WTC11 (cell line): Measurements from ENCODE around the gene MAP7D1. TPM values are rescaled to one million over a fixed set of nuclear protein-coding genes. Genes with fewer than 3 reads are reported as not detected.

Experiments
- ATAC-seq: fragments of 200-7000 bp; cut with Tn5 transposase; 2 replicates; pipeline ENCODE4 v1.10.0; 2021; ENCODE audit warnings: mild to moderate bottlenecking, moderate library complexity
- CTCF ChIA-PET: fragments of 300-600 bp; sonication (Branson Sonifier 250); formaldehyde crosslinking; loops from one replicate; lab custom pipeline; 2021; ENCODE audit warnings: antibody characterized with exemption; lab: Charles Lee
- POLR2A ChIA-PET: fragments of 350-600 bp; sonication (Branson Sonifier 250); formaldehyde crosslinking; loops from one replicate; lab custom pipeline; 2021; ENCODE audit warnings: antibody characterized with exemption; lab: Charles Lee
- DNase-seq: peaks from one replicate; pipeline ENCODE4 v3.0.0; 2021; ENCODE audit warnings: low spot score
- H3K27ac Mint-ChIP-seq: 2 replicates; pipeline ENCODE4 v1.8.0; 2021; ENCODE audit warnings: mixed read lengths
- H3K27me3 Mint-ChIP-seq: 2 replicates; pipeline ENCODE4 v1.8.0; 2021; ENCODE audit warnings: low read depth, mild to moderate bottlenecking, moderate library complexity, mixed read lengths
- H3K36me3 Mint-ChIP-seq: 2 replicates; pipeline ENCODE4 v1.8.0; 2021; ENCODE audit warnings: mixed read lengths
- H3K4me1 Mint-ChIP-seq: 2 replicates; pipeline ENCODE4 v1.8.0; 2022; ENCODE audit warnings: mixed read lengths
- H3K4me3 Mint-ChIP-seq: 2 replicates; pipeline ENCODE4 v1.8.0; 2021; ENCODE audit warnings: mild to moderate bottlenecking, moderate library complexity, mixed read lengths
- H3K9me3 Mint-ChIP-seq: 2 replicates; pipeline ENCODE4 v1.8.0; 2021; ENCODE audit warnings: mixed read lengths
- ELF4 ChIP-seq: sonication (generic); formaldehyde crosslinking; IDR thresholded peaks from 2 replicates; pipeline ENCODE4 v1.8.1; 2022; ENCODE audit warnings: low read depth, mild to moderate bottlenecking, moderate library complexity, missing genetic modification reagents
- KAT7 ChIP-seq: sonication (generic); formaldehyde crosslinking; IDR thresholded peaks from 2 replicates; pipeline ENCODE4 v1.8.1; 2023; ENCODE audit warnings: missing genetic modification reagents, mild to moderate bottlenecking, borderline replicate concordance
- NFE2L1 ChIP-seq: sonication (generic); formaldehyde crosslinking; IDR thresholded peaks from 2 replicates; pipeline ENCODE4 v1.8.1; 2023; ENCODE audit warnings: missing genetic modification reagents
- NFYB ChIP-seq: sonication (generic); formaldehyde crosslinking; conservative IDR thresholded peaks from 2 replicates; pipeline ENCODE4 v1.8.0; 2022; ENCODE audit warnings: low read depth, missing genetic modification reagents
- PRRX2 ChIP-seq: fragments of 250-450 bp; sonication (Bioruptor Pico); IDR thresholded peaks from 2 replicates; pipeline ENCODE4 v1.8.0; 2021; ENCODE audit warnings: mild to moderate bottlenecking
- RORB ChIP-seq: fragments of 250-450 bp; sonication (Bioruptor Pico); IDR thresholded peaks from 2 replicates; pipeline ENCODE4 v1.9.0; 2021; ENCODE audit warnings: mild to moderate bottlenecking
- SP1 ChIP-seq: sonication (generic); formaldehyde crosslinking; conservative IDR thresholded peaks from 2 replicates; pipeline ENCODE4 v1.8.1; 2022; ENCODE audit warnings: missing genetic modification reagents
- TEAD1 ChIP-seq: sonication (generic); formaldehyde crosslinking; IDR thresholded peaks from 2 replicates; pipeline ENCODE4 v1.8.0; 2022; ENCODE audit warnings: mild to moderate bottlenecking, missing genetic modification reagents
- ZNF121 ChIP-seq: sonication (generic); formaldehyde crosslinking; IDR thresholded peaks from 2 replicates; pipeline ENCODE4 v1.8.0; 2023; ENCODE audit warnings: missing genetic modification reagents
- ZNF263 ChIP-seq: sonication (generic); formaldehyde crosslinking; IDR thresholded peaks from 2 replicates; pipeline ENCODE4 v1.8.1; 2022; ENCODE audit warnings: low read depth, mild to moderate bottlenecking, moderate library complexity, missing genetic modification reagents
- ZNF317 ChIP-seq: sonication (generic); formaldehyde crosslinking; IDR thresholded peaks from 2 replicates; pipeline ENCODE4 v1.8.1; 2023; ENCODE audit warnings: low read depth, mild to moderate bottlenecking, moderate library complexity, missing genetic modification reagents, borderline replicate concordance
- ZNF671 ChIP-seq: fragments of 250-450 bp; sonication (Bioruptor Pico); IDR thresholded peaks from 2 replicates; pipeline ENCODE4 v1.8.0; 2021; ENCODE audit warnings: mild to moderate bottlenecking
- total RNA-seq: library from RNA; stranded (reverse); gene quantifications from 3 replicates; pipeline ENCODE4 v1.2.3, GENCODE V29; 2021
- TF ChIP-seq, protein P1 (sequence below): sonication (generic); formaldehyde crosslinking; IDR thresholded peaks from 2 replicates; pipeline ENCODE4 v1.8.0; 2022; ENCODE audit warnings: mild to moderate bottlenecking, missing genetic modification reagents
- TF ChIP-seq, protein P2 (sequence below): sonication (generic); formaldehyde crosslinking; IDR thresholded peaks from 2 replicates; pipeline ENCODE4 v1.8.0; 2023; ENCODE audit warnings: missing genetic modification reagents, mild to moderate bottlenecking, borderline replicate concordance
- TF ChIP-seq, protein P3 (sequence below): fragments of 250-450 bp; sonication (Bioruptor Pico); IDR thresholded peaks from 2 replicates; pipeline ENCODE4 v1.9.0; 2021; ENCODE audit warnings: moderate library complexity, mild to moderate bottlenecking, inconsistent platforms, borderline replicate concordance
- TF ChIP-seq, protein P4 (sequence below): fragments of 250-450 bp; sonication (Bioruptor Pico); IDR thresholded peaks from 2 replicates; pipeline ENCODE4 v2.1.2; 2022; ENCODE audit warnings: mild to moderate bottlenecking, moderate library complexity
- TF ChIP-seq, protein P5 (sequence below): sonication (generic); formaldehyde crosslinking; IDR thresholded peaks from 2 replicates; pipeline ENCODE4 v1.8.1; 2023; ENCODE audit warnings: mild to moderate bottlenecking, missing genetic modification reagents
- TF ChIP-seq, protein P6 (sequence below): sonication (generic); formaldehyde crosslinking; IDR thresholded peaks from 2 replicates; pipeline ENCODE4 v1.8.1; 2022; ENCODE audit warnings: mild to moderate bottlenecking, missing genetic modification reagents, moderate library complexity, borderline replicate concordance

MAP7D1 gene
- total RNA-seq, 1 experiment from 2014 or later: 88.7 TPM

DNA sequence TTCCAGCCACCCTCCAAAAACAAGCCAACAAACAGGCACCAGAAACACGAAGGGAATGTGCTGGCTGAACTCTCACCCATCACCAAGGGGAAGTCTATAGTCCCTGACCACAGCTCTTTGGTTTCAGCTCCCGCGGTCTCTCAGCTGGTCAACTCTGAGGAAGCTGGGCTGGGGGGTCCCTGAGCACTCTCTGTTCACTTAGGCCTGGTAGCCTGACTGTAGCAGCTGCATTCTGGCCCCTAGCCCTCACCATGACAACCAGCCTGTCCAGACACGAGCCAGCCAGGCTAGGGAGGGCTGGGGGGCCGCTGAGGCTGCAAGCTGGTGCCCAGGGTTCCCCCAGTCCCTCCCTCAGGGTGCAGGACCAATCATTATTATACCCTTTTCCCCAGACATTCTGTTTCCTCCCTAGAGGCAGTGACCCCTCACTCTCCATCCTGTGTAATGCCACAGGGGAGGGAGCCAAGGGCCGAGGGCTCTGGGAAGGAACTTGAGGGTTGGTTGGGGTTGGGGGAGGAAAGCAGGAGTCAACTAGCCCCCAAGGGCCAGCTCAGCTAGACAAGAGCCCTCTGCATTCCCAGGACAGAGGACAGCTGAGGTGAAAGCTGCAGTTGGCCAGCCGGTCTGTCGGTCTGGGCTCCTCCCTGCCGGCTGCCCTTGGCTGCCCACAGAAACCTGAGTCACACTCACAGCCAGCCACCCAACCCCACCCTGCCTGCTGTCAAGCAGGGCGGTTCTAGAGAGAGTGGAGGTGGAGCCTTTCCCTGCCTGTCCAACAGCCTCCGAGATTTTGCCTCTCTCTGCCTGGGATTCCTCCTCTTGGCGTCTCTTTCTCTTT, 5.4 kb upstream of the MAP7D1 start:
- H3K27ac Mint-ChIP-seq: peak overlapping the region; percentile 87
- ATAC-seq: peak; percentile 60
- TF ChIP-seq ZNF263 (CRISPR knock-in tag): no peak
- TF ChIP-seq SP1 (CRISPR knock-in tag): 0 out of 2 replicates have a peak, but pooled peaks have one; percentile 35
- no peak for TF ChIP-seq NFE2L1 (CRISPR knock-in tag)
- TF ChIP-seq ZNF317 (CRISPR knock-in tag): no peak
- no peak for TF ChIP-seq ELF4
- TF ChIP-seq ZNF671 (CRISPR knock-in tag): no peak
- TF ChIP-seq KAT7 (CRISPR knock-in tag): no peak
- TF ChIP-seq, protein P1, sequence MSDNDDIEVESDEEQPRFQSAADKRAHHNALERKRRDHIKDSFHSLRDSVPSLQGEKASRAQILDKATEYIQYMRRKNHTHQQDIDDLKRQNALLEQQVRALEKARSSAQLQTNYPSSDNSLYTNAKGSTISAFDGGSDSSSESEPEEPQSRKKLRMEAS (CRISPR knock-in tag): no peak
- peak; percentile 11; the same call in 1 of the 2 replicates for TF ChIP-seq ZNF121 (CRISPR knock-in tag)
- TF ChIP-seq RORB (CRISPR knock-in tag): no peak
- TF ChIP-seq, protein P2, sequence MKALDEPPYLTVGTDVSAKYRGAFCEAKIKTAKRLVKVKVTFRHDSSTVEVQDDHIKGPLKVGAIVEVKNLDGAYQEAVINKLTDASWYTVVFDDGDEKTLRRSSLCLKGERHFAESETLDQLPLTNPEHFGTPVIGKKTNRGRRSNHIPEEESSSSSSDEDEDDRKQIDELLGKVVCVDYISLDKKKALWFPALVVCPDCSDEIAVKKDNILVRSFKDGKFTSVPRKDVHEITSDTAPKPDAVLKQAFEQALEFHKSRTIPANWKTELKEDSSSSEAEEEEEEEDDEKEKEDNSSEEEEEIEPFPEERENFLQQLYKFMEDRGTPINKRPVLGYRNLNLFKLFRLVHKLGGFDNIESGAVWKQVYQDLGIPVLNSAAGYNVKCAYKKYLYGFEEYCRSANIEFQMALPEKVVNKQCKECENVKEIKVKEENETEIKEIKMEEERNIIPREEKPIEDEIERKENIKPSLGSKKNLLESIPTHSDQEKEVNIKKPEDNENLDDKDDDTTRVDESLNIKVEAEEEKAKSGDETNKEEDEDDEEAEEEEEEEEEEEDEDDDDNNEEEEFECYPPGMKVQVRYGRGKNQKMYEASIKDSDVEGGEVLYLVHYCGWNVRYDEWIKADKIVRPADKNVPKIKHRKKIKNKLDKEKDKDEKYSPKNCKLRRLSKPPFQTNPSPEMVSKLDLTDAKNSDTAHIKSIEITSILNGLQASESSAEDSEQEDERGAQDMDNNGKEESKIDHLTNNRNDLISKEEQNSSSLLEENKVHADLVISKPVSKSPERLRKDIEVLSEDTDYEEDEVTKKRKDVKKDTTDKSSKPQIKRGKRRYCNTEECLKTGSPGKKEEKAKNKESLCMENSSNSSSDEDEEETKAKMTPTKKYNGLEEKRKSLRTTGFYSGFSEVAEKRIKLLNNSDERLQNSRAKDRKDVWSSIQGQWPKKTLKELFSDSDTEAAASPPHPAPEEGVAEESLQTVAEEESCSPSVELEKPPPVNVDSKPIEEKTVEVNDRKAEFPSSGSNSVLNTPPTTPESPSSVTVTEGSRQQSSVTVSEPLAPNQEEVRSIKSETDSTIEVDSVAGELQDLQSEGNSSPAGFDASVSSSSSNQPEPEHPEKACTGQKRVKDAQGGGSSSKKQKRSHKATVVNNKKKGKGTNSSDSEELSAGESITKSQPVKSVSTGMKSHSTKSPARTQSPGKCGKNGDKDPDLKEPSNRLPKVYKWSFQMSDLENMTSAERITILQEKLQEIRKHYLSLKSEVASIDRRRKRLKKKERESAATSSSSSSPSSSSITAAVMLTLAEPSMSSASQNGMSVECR: no peak
- TF ChIP-seq PRRX2 (CRISPR knock-in tag): no peak
- TF ChIP-seq, protein P3, sequence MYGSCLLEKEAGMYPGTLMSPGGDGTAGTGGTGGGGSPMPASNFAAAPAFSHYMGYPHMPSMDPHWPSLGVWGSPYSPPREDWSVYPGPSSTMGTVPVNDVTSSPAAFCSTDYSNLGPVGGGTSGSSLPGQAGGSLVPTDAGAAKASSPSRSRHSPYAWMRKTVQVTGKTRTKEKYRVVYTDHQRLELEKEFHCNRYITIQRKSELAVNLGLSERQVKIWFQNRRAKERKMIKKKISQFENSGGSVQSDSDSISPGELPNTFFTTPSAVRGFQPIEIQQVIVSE (CRISPR knock-in tag): no peak
- TF ChIP-seq, protein P4, sequence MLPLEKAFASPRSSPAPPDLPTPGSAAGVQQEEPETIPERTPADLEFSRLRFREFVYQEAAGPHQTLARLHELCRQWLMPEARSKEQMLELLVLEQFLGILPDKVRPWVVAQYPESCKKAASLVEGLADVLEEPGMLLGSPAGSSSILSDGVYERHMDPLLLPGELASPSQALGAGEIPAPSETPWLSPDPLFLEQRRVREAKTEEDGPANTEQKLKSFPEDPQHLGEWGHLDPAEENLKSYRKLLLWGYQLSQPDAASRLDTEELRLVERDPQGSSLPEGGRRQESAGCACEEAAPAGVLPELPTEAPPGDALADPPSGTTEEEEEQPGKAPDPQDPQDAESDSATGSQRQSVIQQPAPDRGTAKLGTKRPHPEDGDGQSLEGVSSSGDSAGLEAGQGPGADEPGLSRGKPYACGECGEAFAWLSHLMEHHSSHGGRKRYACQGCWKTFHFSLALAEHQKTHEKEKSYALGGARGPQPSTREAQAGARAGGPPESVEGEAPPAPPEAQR (CRISPR knock-in tag): no peak
- peak; percentile 27; the same call in 1 of the 2 replicates for TF ChIP-seq NFYB (CRISPR knock-in tag)
- TF ChIP-seq, all 79 proteins: peak for 3
- peaks cover 37% of the 10 kb centered on the region for H3K27me3 Mint-ChIP-seq
- DNase-seq: peak; percentile 84
- H3K4me1 Mint-ChIP-seq: peaks cover 38% of the 10 kb centered on the region
- peaks cover 6% of the 10 kb centered on the region for H3K36me3 Mint-ChIP-seq
- ChIA-PET POLR2A (interaction anchor here (0.5 to 2.6 kb wide), 11 partner anchors 10 to 292 kb away, joined by 3 to 25 read pairs (median 8); partner anchors contain the start of genes SH3D21 and THRAP3), CTCF (interaction anchor here (0.6 to 5.4 kb wide), 39 partner anchors 10 to 269 kb away, joined by 3 to 213 read pairs (median 7); partner anchors contain the start of genes LSM10, SH3D21 and THRAP3)
- no peaks in the 10 kb centered on the region for H3K9me3 Mint-ChIP-seq
- H3K4me3 Mint-ChIP-seq: peak overlapping the region; percentile 90

DNA sequence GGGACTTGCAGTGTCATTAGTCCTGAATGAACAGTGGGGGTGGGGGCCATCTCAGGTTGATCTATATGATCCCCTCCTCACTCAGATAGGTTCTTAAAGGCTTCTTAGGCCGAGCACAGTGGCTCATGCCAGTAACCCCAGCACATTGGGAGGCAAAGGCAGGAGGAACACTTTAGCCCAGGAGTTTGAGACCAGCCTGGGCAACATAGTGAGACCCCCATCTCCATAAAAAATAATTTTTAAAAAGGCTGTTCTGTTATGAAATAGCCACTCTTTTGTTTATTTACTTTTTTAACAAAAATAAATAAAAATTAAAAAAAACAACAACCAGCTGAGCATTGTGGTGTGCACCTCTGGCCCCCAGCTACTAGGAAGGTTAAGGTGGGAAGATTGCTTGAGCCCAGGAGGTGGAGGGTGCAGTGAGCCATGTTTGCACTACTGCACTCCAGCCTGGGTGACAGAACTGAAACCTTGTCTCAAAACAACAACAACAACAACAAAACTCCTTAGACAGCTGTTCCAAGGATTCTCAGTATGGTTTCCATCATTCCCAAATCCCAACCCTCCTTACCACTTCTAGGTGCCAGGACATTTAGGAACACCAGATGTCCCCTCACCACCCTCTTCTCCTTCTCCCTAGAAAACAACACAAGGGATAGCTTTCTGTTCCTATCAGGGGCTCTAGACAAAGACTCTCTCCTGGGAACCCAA, 4.7 kb upstream of the MAP7D1 start:
- H3K27ac Mint-ChIP-seq: 0 out of 2 replicates have a peak overlapping the region, but pooled peaks have one; percentile 36
- CTCF ChIA-PET: interaction anchor here (0.8 to 5.4 kb wide), 10 partner anchors 10 to 149 kb away, joined by 3 to 213 read pairs (median 14); partner anchors contain the start of gene THRAP3
- H3K4me1 Mint-ChIP-seq: peaks cover 38% of the 10 kb centered on the region
- H3K9me3 Mint-ChIP-seq: no peaks in the 10 kb centered on the region
- POLR2A ChIA-PET: interaction anchor here (0.5 to 2.6 kb wide), 2 partner anchors 10 to 87 kb away, joined by 3 to 19 read pairs; no protein-coding TSS in a partner anchor
- ATAC-seq: no peak
- no peak for DNase-seq
- H3K4me3 Mint-ChIP-seq: peak overlapping the region; percentile 90; the same call in 1 of the 2 replicates
- TF ChIP-seq, protein P5, sequence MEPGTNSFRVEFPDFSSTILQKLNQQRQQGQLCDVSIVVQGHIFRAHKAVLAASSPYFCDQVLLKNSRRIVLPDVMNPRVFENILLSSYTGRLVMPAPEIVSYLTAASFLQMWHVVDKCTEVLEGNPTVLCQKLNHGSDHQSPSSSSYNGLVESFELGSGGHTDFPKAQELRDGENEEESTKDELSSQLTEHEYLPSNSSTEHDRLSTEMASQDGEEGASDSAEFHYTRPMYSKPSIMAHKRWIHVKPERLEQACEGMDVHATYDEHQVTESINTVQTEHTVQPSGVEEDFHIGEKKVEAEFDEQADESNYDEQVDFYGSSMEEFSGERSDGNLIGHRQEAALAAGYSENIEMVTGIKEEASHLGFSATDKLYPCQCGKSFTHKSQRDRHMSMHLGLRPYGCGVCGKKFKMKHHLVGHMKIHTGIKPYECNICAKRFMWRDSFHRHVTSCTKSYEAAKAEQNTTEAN (CRISPR knock-in tag): no peak
- TF ChIP-seq, protein P6, sequence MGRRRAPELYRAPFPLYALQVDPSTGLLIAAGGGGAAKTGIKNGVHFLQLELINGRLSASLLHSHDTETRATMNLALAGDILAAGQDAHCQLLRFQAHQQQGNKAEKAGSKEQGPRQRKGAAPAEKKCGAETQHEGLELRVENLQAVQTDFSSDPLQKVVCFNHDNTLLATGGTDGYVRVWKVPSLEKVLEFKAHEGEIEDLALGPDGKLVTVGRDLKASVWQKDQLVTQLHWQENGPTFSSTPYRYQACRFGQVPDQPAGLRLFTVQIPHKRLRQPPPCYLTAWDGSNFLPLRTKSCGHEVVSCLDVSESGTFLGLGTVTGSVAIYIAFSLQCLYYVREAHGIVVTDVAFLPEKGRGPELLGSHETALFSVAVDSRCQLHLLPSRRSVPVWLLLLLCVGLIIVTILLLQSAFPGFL (CRISPR knock-in tag): no peak
- no peak for TF ChIP-seq TEAD1 (CRISPR knock-in tag)
- TF ChIP-seq ZNF121 (CRISPR knock-in tag): peak; percentile 98
- peaks cover 37% of the 10 kb centered on the region for H3K27me3 Mint-ChIP-seq
- H3K36me3 Mint-ChIP-seq: peaks cover 6% of the 10 kb centered on the region
